Nucleus accumbens (tissue), 56 donors: Measurements from ENCODE around the gene PTPN6.

Experiments used
- DNase-seq, 56 donors: peaks; one replicate each; lab custom pipeline; 2025; lab: John Stamatoyannopoulos, UW

Gene PTPN6

GRCh38 chr12:6953442-6954315 is 2.5 kb downstream of the PTPN6 start:
- DNase-seq, result peak in 14 of 56 donors; percentile 12 to 61 (median 38)

- no peak for DNase-seq
Measured at GRCh38 chr12:6954316-6955107, 3.4 kb downstream of the PTPN6 start.

GRCh38 chr12:6955108-6956020 is 4.2 kb downstream of the PTPN6 start:
- DNase-seq, result no peak

- no peak for DNase-seq
Measured at GRCh38 chr12:6956021-6956727, 5.0 kb downstream of the PTPN6 start.

- DNase-seq, result no peak
Measured at GRCh38 chr12:6957151-6957701, 6.1 kb downstream of the PTPN6 start.

- DNase-seq, result no peak
Measured at GRCh38 chr12:6957741-6958608, 6.8 kb downstream of the PTPN6 start.

- DNase-seq, result no peak
Measured at GRCh38 chr12:6958609-6959057, 7.5 kb downstream of the PTPN6 start.

- DNase-seq, result peak in 3 of 56 donors; percentile 20 to 33 (median 26)
Measured at GRCh38 chr12:6959058-6959804, 8.1 kb downstream of the PTPN6 start.

- DNase-seq, result no peak
Measured at GRCh38 chr12:6959805-6960592, 8.8 kb downstream of the PTPN6 start.

GRCh38 chr12:6960593-6961277 is 9.6 kb downstream of the PTPN6 start:
- no peak for DNase-seq

- peak in 31 of 56 donors; percentile 16 to 84 (median 55) for DNase-seq
Measured at GRCh38 chr12:6961278-6961694, 10.1 kb downstream of the PTPN6 start.

- DNase-seq, result peak in 8 of 56 donors; percentile 13 to 41 (median 18)
Measured at GRCh38 chr12:6961695-6962284, 10.6 kb downstream of the PTPN6 start.

GRCh38 chr12:6962285-6963015 is 11.3 kb downstream of the PTPN6 start:
- no peak for DNase-seq

GRCh38 chr12:6963016-6963731 is 12.0 kb downstream of the PTPN6 start:
- DNase-seq, result no peak
